Naive thymus-derived CD4-positive, alpha-beta T cell (primary cell): ENCODE measurements around the gene ST14. TPM values are rescaled to one million over a fixed set of nuclear protein-coding genes. Genes with fewer than 3 reads are reported as not detected.
A peak's percentile ranks its signal among the peaks of the same experiment; 100 is the strongest.

Experiments used
- ATAC-seq: fragments of 150-1000 bp; cut with Tn5 transposase; 2 replicates; pipeline ENCODE4 v1.10.0; 2021; ENCODE audit warnings: mild to moderate bottlenecking, moderate library complexity
- CTCF ChIA-PET: fragments of 350-600 bp; sonication (Branson Sonifier 250); formaldehyde crosslinking; loops from one replicate; lab custom pipeline; 2021; ENCODE audit warnings: antibody characterized with exemption; lab: Charles Lee
- POLR2A ChIA-PET: fragments of 350-600 bp; sonication (Branson Sonifier 250); formaldehyde crosslinking; loops from one replicate; lab custom pipeline; 2021; ENCODE audit warnings: antibody characterized with exemption, inconsistent platforms; lab: Charles Lee
- DNase-seq, 9 donors: peaks; one replicate each; pipeline versions ENCODE4 v3.0.0 to v3.0.0-alpha.2; 2020 to 2022; ENCODE audit warnings: mixed read lengths in 1 of 9
- H3K27ac ChIP-seq: one replicate; pipeline ENCODE4 v1.7.0; 2013; ENCODE audit warnings: mild to moderate bottlenecking, low read depth, low read length, moderate library complexity
- H3K27me3 ChIP-seq, 2 donors: one replicate each; pipeline ENCODE4 v1.7.0; 2013; ENCODE audit warnings: low read length in 2 of 2, mild to moderate bottlenecking in 2 of 2, moderate library complexity in 2 of 2; ENCODE audit not compliant: control insufficient read depth in 2 of 2, insufficient read depth in 2 of 2
- H3K36me3 ChIP-seq, 3 experiments: 1 replicate in 2 of 3; 2 replicates in 1 of 3; pipeline ENCODE4 v1.7.0; 2013; ENCODE audit warnings: low read length in 3 of 3, mild to moderate bottlenecking in 3 of 3, moderate library complexity in 1 of 3; ENCODE audit not compliant: insufficient read depth in 3 of 3, control insufficient read depth in 2 of 3
- H3K4me1 ChIP-seq, 2 donors: one replicate each; pipeline ENCODE4 v1.7.0; 2013; ENCODE audit warnings: low read length in 2 of 2, mild to moderate bottlenecking in 2 of 2, moderate library complexity in 1 of 2; ENCODE audit not compliant: control insufficient read depth in 2 of 2, insufficient read depth in 2 of 2
- H3K4me3 ChIP-seq: 2 replicates; pipeline ENCODE4 v1.7.0; 2013; ENCODE audit warnings: mild to moderate bottlenecking, low read length
- H3K9me3 ChIP-seq, 3 experiments: 1 replicate in 2 of 3; 2 replicates in 1 of 3; pipeline ENCODE4 v1.7.0; 2013; ENCODE audit warnings: low read length in 3 of 3; ENCODE audit not compliant: control insufficient read depth in 2 of 3
- H3K27ac Mint-ChIP-seq, 9 donors: one replicate each; pipeline ENCODE4 v1.8.0; 2020 to 2022; ENCODE audit warnings: mixed read lengths in 9 of 9, mild to moderate bottlenecking in 8 of 9, moderate library complexity in 5 of 9, inconsistent platforms in 2 of 9
- H3K27me3 Mint-ChIP-seq, 5 donors: one replicate each; pipeline ENCODE4 v1.8.0; 2021 to 2022; ENCODE audit warnings: mixed read lengths in 5 of 5, mild to moderate bottlenecking in 1 of 5
- H3K36me3 Mint-ChIP-seq, 5 donors: one replicate each; pipeline ENCODE4 v1.8.0; 2020 to 2022; ENCODE audit warnings: mixed read lengths in 5 of 5, mild to moderate bottlenecking in 3 of 5, inconsistent platforms in 1 of 5
- H3K4me1 Mint-ChIP-seq, 7 donors: one replicate each; pipeline ENCODE4 v1.8.0; 2020 to 2022; ENCODE audit warnings: mixed read lengths in 7 of 7, mild to moderate bottlenecking in 3 of 7, inconsistent platforms in 1 of 7
- H3K4me3 Mint-ChIP-seq, 10 donors: one replicate each; pipeline ENCODE4 v1.8.0; 2020 to 2022; ENCODE audit warnings: mild to moderate bottlenecking in 10 of 10, mixed read lengths in 10 of 10, moderate library complexity in 6 of 10, inconsistent platforms in 2 of 10
- H3K9me3 Mint-ChIP-seq, 11 donors: one replicate each; pipeline ENCODE4 v1.8.0; 2020 to 2022; ENCODE audit warnings: mixed read lengths in 11 of 11, mild to moderate bottlenecking in 4 of 11, inconsistent platforms in 1 of 11, moderate library complexity in 1 of 11
- intact Hi-C, 2 donors: fragments of 100-400 bp; cut with micrococcal nuclease; formaldehyde crosslinking; loops; one replicate each; pipeline ENCODE4 v1.15.1; 2023
- polyA plus RNA-seq, 2 donors: library from polyadenylated mRNA; unstranded; fragments of 300-500 nt; fragmentation: Illumina TruSeq; gene quantifications; one replicate each; pipeline ENCODE4 v1.2.3, GENCODE V29; 2021
- total RNA-seq, 6 experiments: library from RNA in 5 of 6; stranded (reverse) in 5 of 6; gene quantifications; 1 replicate in 5 of 6; 2 replicates in 1 of 6; pipeline ENCODE4 v1.2.3 and lab custom pipeline; 2021 to 2026

Gene ST14
- total and polyA plus RNA-seq, 7 experiments from 2014 or later: 0.05 to 8.8 (median 0.51) TPM; not detected in 2

DNA sequence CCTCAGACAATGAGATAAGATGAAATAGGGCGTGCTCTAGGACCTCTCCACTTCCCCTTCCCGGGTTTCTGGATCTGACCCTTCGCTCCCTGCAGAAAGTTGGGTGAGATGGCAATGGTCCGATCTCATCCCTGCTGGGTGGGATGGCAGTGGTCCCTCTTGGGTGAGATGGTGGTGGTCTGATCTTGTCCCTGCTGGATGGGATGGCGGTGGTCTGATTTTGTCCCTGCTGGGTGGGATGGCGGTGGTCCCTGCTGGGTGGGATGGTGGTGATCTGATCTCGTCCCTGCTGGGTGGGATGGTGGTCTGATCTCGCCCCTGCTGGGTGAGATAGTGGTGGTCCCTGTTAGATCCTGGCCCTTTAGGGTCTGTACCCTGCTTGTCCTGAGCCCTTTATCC lies 21.3 kb downstream of the ST14 start:
- Mint-ChIP-seq H3K36me3 (peaks cover 0 to 2% (median 0%) of the 10 kb centered on the region in 5 donors), H3K27me3 (peaks cover 0 to 20% (median 6%) of the 10 kb centered on the region in 5 donors), H3K4me3 (no peak overlapping the region), H3K4me1 (peaks cover 0 to 2% (median 0%) of the 10 kb centered on the region in 7 donors), H3K9me3 (peaks cover 0 to 2% (median 0%) of the 10 kb centered on the region in 11 donors), H3K27ac (no peak overlapping the region)
- POLR2A ChIA-PET: no interaction called here
- DNase-seq: no peak
- Histone ChIP-seq H3K36me3 (no peaks in the 10 kb centered on the region), H3K4me3 (no peak overlapping the region), H3K9me3 (no peaks in the 10 kb centered on the region), H3K27me3 (no peaks in the 10 kb centered on the region), H3K27ac (no peak overlapping the region), H3K4me1 (no peaks in the 10 kb centered on the region)
- intact Hi-C loops: no loop called here
- ATAC-seq: peak; percentile 22
- CTCF ChIA-PET: no interaction called here

DNA sequence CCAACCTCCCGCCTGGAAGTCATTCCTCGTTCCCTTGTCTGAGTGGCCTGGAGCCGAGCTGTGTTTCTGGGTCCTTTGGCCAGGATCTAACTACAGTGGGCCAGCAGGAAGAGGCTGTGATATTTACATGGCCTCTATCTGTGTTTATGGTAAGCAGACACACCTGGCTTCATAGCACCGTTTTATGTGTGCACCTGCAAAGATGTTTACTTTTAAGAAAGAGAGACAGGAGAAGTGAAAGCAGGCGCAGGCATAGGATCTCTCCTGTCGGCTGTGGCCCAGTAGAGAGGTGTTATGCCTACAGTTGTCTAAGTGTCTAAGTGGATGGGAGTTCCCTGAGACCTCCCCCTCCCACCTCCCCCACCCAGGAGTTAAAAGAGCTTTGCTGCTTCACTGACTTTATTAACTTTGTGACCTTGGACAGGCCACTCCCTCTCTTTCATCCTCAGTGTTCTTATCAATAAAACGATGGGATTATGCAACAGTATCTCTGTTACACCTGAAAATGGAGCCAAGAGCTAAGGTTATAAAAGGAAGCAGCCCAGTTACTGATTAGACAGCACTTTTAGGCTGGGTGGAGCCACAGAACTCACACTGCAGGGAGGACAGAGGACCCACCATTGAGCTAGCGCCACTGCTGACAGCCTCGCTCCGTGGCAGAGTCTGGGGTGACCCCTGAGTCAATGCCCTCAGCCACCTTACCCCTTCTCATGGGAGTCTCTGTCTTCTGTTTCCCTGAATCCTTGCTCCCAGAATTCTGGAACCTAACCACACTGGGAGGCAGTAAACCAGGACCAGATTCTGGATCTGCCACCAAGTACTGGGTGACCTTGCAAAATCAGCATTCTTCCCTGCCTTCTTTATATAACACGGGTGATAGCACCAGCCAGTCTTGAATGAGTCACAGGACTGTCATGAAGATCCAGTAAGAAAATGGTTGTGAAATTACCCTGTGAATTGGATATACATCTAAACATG lies 22.0 kb downstream of the ST14 start:
- no peak overlapping the region for H3K4me3 ChIP-seq
- no peak overlapping the region for H3K27ac ChIP-seq
- H3K27me3 ChIP-seq: no peaks in the 10 kb centered on the region
- no peak overlapping the region for H3K4me3 Mint-ChIP-seq
- no peaks in the 10 kb centered on the region for H3K9me3 Mint-ChIP-seq
- ChIA-PET POLR2A (no interaction called here), CTCF (no interaction called here)
- H3K4me1 Mint-ChIP-seq: peaks cover 0 to 2% (median 0%) of the 10 kb centered on the region in 7 donors
- no peaks in the 10 kb centered on the region for H3K36me3 Mint-ChIP-seq
- intact Hi-C loops: no loop called here
- DNase-seq: no peak
- peak; percentile 47 for ATAC-seq
- no peaks in the 10 kb centered on the region for H3K4me1 ChIP-seq
- H3K36me3 ChIP-seq: no peaks in the 10 kb centered on the region
- no peak overlapping the region for H3K27ac Mint-ChIP-seq
- H3K9me3 ChIP-seq: no peaks in the 10 kb centered on the region
- peaks cover 0 to 20% (median 6%) of the 10 kb centered on the region in 5 donors for H3K27me3 Mint-ChIP-seq

- H3K36me3 ChIP-seq: no peaks in the 10 kb centered on the region
- H3K4me3 ChIP-seq: no peak overlapping the region
- H3K27me3 ChIP-seq: no peaks in the 10 kb centered on the region
- H3K27me3 Mint-ChIP-seq: peaks cover 0 to 15% (median 6%) of the 10 kb centered on the region in 5 donors
- H3K36me3 Mint-ChIP-seq: no peaks in the 10 kb centered on the region
- peaks cover 0 to 2% (median 0%) of the 10 kb centered on the region in 7 donors for H3K4me1 Mint-ChIP-seq
- H3K27ac Mint-ChIP-seq: no peak overlapping the region
- H3K9me3 ChIP-seq: no peaks in the 10 kb centered on the region
- H3K4me3 Mint-ChIP-seq: no peak overlapping the region
- no peaks in the 10 kb centered on the region for H3K4me1 ChIP-seq
- H3K9me3 Mint-ChIP-seq: no peaks in the 10 kb centered on the region
- CTCF ChIA-PET: no interaction called here
- ATAC-seq (no peak), DNase-seq (no peak)
- intact Hi-C loops: no loop called here
- no peak overlapping the region for H3K27ac ChIP-seq
- POLR2A ChIA-PET: no interaction called here
These were observed 24.5 kb downstream of the ST14 start for GRCh38 chr11:130183878-130184610.

GRCh38 chr11:130187096-130187495 lies 27.5 kb downstream of the ST14 start:
- no peak overlapping the region for H3K4me3 ChIP-seq
- H3K36me3 ChIP-seq: no peaks in the 10 kb centered on the region
- no peak for ATAC-seq
- H3K27ac ChIP-seq: no peak overlapping the region
- Mint-ChIP-seq H3K36me3 (no peaks in the 10 kb centered on the region), H3K9me3 (no peaks in the 10 kb centered on the region), H3K27ac (no peak overlapping the region), H3K4me1 (no peaks in the 10 kb centered on the region), H3K4me3 (no peak overlapping the region), H3K27me3 (peaks cover 0 to 6% (median 0%) of the 10 kb centered on the region in 5 donors)
- no peaks in the 10 kb centered on the region for H3K4me1 ChIP-seq
- no peak for DNase-seq
- intact Hi-C loops: no loop called here
- H3K9me3 ChIP-seq: no peaks in the 10 kb centered on the region
- ChIA-PET POLR2A (no interaction called here), CTCF (no interaction called here)
- no peaks in the 10 kb centered on the region for H3K27me3 ChIP-seq

DNA sequence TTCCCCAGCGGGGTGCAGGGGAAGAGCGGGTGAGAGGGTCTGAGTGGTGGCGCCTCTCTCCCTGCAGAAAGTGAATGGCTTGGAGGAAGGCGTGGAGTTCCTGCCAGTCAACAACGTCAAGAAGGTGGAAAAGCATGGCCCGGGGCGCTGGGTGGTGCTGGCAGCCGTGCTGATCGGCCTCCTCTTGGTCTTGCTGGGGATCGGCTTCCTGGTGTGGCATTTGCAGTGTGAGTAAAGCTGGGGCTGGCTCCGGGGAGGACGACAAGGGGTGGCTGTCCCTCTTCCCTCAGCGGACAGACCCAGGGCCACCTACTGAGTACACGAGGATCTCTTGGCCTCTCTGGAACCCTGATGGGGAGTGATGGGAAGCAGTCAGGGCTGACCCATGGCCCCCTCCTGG lies 28.5 kb downstream of the ST14 start:
- Mint-ChIP-seq H3K4me1 (no peaks in the 10 kb centered on the region), H3K36me3 (no peaks in the 10 kb centered on the region), H3K27me3 (peaks cover 0 to 6% (median 0%) of the 10 kb centered on the region in 5 donors), H3K27ac (no peak overlapping the region), H3K4me3 (no peak overlapping the region), H3K9me3 (no peaks in the 10 kb centered on the region)
- Histone ChIP-seq H3K4me3 (no peak overlapping the region), H3K27me3 (no peaks in the 10 kb centered on the region), H3K4me1 (no peaks in the 10 kb centered on the region), H3K9me3 (no peaks in the 10 kb centered on the region), H3K36me3 (no peaks in the 10 kb centered on the region), H3K27ac (no peak overlapping the region)
- ATAC-seq (peak; percentile 12), DNase-seq (no peak)
- intact Hi-C loops: no loop called here
- POLR2A ChIA-PET: no interaction called here
- CTCF ChIA-PET: no interaction called here

DNA sequence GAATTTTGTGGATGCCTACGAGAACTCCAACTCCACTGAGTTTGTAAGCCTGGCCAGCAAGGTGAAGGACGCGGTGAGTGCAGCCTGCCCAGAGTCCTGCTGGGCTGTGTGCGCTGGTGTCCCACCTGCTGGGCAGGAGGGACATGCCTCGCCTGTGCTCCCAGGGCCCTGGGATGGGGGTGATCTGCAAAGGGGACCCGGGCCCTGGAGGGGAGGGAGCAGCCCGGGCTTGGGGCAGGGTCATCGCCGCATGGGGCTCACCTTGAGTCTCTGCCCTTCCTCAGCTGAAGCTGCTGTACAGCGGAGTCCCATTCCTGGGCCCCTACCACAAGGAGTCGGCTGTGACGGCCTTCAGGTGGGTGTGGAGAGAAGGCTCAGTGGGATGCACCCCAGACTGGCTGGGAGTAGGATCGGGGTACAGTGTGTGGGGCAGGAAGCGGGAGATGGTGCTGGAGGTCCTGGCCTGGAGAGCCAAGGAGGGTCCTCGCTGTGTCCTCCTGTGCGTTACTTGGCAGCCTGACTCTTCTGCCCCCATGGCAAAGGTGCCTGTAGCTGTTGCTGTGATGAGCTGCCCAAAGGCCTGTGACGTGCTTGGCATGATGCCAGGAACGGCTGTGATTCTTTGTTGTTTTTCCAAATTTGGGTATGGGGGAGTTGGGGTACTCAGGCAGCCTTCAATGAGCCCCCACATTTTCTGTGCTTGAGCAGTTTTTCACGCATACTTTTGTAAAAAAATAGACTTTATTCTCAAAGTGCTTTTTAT lies 29.2 kb downstream of the ST14 start:
- H3K4me1 Mint-ChIP-seq: no peaks in the 10 kb centered on the region
- ChIA-PET CTCF (no interaction called here), POLR2A (no interaction called here)
- H3K36me3 ChIP-seq: no peaks in the 10 kb centered on the region
- H3K36me3 Mint-ChIP-seq: no peaks in the 10 kb centered on the region
- H3K4me3 ChIP-seq: no peak overlapping the region
- no peak overlapping the region for H3K4me3 Mint-ChIP-seq
- H3K27me3 Mint-ChIP-seq: peaks cover 0 to 4% (median 0%) of the 10 kb centered on the region in 5 donors
- no peak for DNase-seq
- peak; percentile 16 for ATAC-seq
- no peak overlapping the region for H3K27ac Mint-ChIP-seq
- H3K9me3 Mint-ChIP-seq: no peaks in the 10 kb centered on the region
- no peaks in the 10 kb centered on the region for H3K27me3 ChIP-seq
- no peaks in the 10 kb centered on the region for H3K4me1 ChIP-seq
- no peak overlapping the region for H3K27ac ChIP-seq
- intact Hi-C loops: no loop called here
- H3K9me3 ChIP-seq: no peaks in the 10 kb centered on the region
